Right lobe of liver (tissue), 6 donors: Measurements from ENCODE around the gene RIPK1. TPM values are rescaled to one million over a fixed set of nuclear protein-coding genes. Genes with fewer than 3 reads are reported as not detected.

ENCODE experiments used
- ATAC-seq, 4 donors: fragments of 200-7000 bp; cut with Tn5 transposase; one replicate each; pipeline ENCODE4 v1.9.1; 2020; ENCODE audit warnings: mild to moderate bottlenecking in 4 of 4, moderate library complexity in 4 of 4
- DNase-seq, 3 donors: peaks; one replicate each; pipeline ENCODE4 v3.0.0-alpha.2; 2020
- H3K27ac ChIP-seq, 3 donors: fragments of 200-600 bp; one replicate each; pipeline ENCODE4 v1.8.0; 2022
- H3K27me3 ChIP-seq, 2 donors: fragments of 200-600 bp; one replicate each; pipeline ENCODE4 v1.8.0; 2022
- H3K36me3 ChIP-seq, 4 donors: fragments of 200-600 bp; sonication (generic) in 1 of 4; one replicate each; pipeline versions ENCODE4 v1.5.1 to v1.8.0; 2017 to 2022; ENCODE audit warnings: control low read depth in 1 of 4
- H3K4me1 ChIP-seq, 4 donors: fragments of 200-600 bp; sonication (generic) in 1 of 4; one replicate each; pipeline versions ENCODE4 v1.5.1 to v1.8.0; 2017 to 2022; ENCODE audit warnings: control low read depth in 1 of 4
- H3K4me3 ChIP-seq, 3 donors: fragments of 200-600 bp; one replicate each; pipeline ENCODE4 v1.8.0; 2022
- H3K9me3 ChIP-seq, 4 donors: fragments of 200-600 bp; sonication (generic) in 1 of 4; one replicate each; pipeline versions ENCODE4 v1.5.1 to v1.8.0; 2017 to 2022; ENCODE audit warnings: control low read depth in 1 of 4
- POLR2A ChIP-seq: fragments of 450-650 bp; IDR thresholded peaks from one replicate; pipeline ENCODE4 v1.6.1; 2017; ENCODE audit warnings: antibody characterized with exemption, mild to moderate bottlenecking
- WGBS: methylation state at CpG from one replicate; pipeline ENCODE4 v1.1.6; 2018; ENCODE audit warnings: low coverage, low lambda C conversion rate; ENCODE audit not compliant: insufficient coverage; ENCODE audit errors: missing lambda C conversion rate; 5-methylcytosine and 5-hydroxymethylcytosine counted together
- intact Hi-C, 2 donors: fragments of 100-400 bp; cut with DNase I; formaldehyde crosslinking; loops; one replicate each; pipeline versions ENCODE4 v1.11.2 to v1.14.1; 2022
- total RNA-seq, 6 experiments: library from RNA; depleted of rRNA in 2 of 6; stranded (reverse); fragments of >200 nt in 2 of 6; fragmentation: NEBNext Ultra II Directional in 3 of 6; extraction: Animal tissue kit (Norgen Biotek cat#: 25700) in 3 of 6; gene quantifications; one replicate each; pipeline versions ENCODE4 v1.1.0 to v1.2.4, GENCODE V29; 2016 to 2023
- TF ChIP-seq, protein P1 (sequence below), 4 donors: fragments of 200-600 bp in 3 of 4; fragments of 450-650 bp in 1 of 4; IDR thresholded peaks; one replicate each; pipeline versions ENCODE4 v1.5.1 to v1.8.0; 2016 to 2022; ENCODE audit warnings: antibody characterized with exemption in 4 of 4, mild to moderate bottlenecking in 2 of 4
- donor health status: DM: no; HTN: yes; CAD: no.
- donor health status: DM: no; HTN: no; CAD: no.
- donor health status: DM: no; HTN: no; CAD: no.
- donor health status: DM: no; HTN: yes; CAD: no.
- donor health status: DM: no; HTN: yes; CAD: no.

Gene RIPK1
- total RNA-seq, 6 experiments from 2014 or later = 13.9 to 17.6 (median 16.6) TPM

DNA sequence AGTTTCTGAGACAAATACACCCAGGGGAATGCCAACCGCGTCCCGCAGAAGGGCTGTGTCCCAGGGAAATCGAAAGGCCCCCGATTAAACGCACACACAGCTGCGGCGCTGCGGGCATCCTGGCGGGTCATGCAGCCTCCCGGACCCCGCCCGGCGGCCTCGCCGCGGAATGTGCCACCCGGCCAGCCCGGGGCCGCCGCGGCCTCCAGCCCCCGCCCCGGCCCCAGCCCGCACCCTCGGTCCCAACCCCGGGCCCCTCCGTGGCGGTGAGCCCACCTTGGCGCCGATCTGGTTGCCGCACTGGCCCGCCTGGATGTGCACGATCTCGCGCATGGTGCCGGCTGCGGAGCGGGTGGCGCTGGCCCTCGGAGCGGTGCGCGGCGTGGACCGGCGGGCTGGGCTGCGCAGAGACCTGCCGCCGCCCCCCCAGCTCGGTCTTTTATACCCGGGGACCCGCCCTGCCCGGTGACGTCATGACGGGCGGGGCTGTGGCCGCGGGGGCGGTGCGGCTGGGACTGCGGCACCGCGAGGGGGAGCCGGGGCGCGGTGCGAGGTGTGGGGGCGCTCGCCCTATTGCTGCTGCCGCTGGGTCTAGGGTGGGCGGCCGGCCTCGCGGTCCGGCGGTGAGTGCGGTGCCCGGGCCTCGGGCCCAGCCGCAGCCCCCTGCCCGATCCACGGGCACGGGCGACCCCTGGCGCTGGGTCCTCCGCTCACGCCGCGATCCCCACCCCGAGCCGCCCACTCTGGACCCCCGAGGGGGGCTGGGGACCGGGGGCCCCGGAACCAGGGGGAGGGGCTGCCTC, 89.0 kb downstream of the RIPK1 start, which contains the start of gene TUBB2A:
Gene TUBB2A, minus strand, starts transcription at position 414 of the 803 bp plus-strand sequence. Its CDS starts 81 bp downstream, at position 333.
- H3K4me3 ChIP-seq = peak within 1 kb of the TSS; percentile 91 to 96 (median 93)
- no peaks in the 10 kb centered on the region for H3K9me3 ChIP-seq
- peaks cover 0 to 6% (median 0%) of the 10 kb centered on the region in 4 donors for H3K4me1 ChIP-seq
- peak; percentile 86 to 87 (median 87) for DNase-seq
- peaks cover 0 to 7% (median 2%) of the 10 kb centered on the region in 4 donors for H3K36me3 ChIP-seq
- H3K27ac ChIP-seq = peak within 1 kb of the TSS; percentile 87 to 93 (median 89)
- 2% methylated on average over 7 of the region's 95 CpGs for WGBS
- no peaks in the 10 kb centered on the region for H3K27me3 ChIP-seq
- intact Hi-C loops = no loop called here
- TF ChIP-seq POLR2A = peak; percentile 100
- TF ChIP-seq, protein P1, sequence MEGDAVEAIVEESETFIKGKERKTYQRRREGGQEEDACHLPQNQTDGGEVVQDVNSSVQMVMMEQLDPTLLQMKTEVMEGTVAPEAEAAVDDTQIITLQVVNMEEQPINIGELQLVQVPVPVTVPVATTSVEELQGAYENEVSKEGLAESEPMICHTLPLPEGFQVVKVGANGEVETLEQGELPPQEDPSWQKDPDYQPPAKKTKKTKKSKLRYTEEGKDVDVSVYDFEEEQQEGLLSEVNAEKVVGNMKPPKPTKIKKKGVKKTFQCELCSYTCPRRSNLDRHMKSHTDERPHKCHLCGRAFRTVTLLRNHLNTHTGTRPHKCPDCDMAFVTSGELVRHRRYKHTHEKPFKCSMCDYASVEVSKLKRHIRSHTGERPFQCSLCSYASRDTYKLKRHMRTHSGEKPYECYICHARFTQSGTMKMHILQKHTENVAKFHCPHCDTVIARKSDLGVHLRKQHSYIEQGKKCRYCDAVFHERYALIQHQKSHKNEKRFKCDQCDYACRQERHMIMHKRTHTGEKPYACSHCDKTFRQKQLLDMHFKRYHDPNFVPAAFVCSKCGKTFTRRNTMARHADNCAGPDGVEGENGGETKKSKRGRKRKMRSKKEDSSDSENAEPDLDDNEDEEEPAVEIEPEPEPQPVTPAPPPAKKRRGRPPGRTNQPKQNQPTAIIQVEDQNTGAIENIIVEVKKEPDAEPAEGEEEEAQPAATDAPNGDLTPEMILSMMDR (IDR thresholded peaks at IDR 0.05) = peak; percentile 47 to 67 (median 58)
- peak; percentile 81 to 92 (median 84) for ATAC-seq

DNA sequence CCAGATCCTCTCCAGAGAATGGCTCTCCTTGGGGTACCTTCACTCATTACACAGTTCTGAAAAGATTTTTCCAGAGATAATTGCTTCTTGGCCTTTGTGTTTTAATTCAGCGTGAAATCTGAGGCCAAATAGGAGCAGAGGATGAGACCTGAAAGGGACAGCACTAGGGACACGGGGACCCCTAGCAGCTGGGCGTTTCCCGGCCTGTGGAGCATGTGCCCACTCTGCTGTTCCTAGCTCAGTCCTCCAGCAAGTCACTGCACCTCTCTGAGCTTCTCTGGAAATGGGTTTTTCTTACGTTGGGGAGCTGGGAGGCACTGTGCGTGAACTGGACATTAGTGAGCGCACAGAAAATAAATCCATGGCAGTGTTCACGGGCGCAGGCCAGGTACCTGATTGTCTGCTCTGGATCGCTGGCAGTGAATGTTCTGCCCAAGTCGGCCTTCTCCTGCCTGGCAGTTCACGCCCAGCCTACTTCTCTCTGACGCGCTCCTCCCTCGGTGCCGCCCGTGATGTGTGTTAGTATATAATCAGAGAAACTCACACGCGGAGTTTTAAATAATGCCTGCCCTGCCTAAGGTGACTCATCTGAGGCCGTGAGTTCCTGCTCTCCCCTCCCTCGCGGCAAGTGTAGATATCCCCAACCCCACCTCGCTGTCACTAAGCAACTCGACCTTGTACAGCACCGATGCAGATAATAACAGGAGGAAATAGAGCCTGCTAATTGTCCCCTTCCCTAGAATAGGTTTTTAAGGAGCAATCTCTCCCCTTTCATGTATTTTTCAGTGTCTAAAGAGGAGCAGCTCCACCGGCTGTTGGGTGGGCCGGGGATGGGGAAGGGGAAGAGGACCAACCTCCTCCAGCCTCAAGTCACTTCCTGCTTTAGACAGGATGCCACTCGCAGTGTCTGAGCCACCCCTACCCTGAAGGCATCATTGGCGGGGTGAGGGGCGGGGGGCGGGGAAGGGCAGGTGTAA, 91.8 kb downstream of the RIPK1 start:
- H3K4me1 ChIP-seq = peaks cover 0 to 6% (median 0%) of the 10 kb centered on the region in 4 donors
- peak in 1 of 3 donors; percentile 29 for DNase-seq

DNA sequence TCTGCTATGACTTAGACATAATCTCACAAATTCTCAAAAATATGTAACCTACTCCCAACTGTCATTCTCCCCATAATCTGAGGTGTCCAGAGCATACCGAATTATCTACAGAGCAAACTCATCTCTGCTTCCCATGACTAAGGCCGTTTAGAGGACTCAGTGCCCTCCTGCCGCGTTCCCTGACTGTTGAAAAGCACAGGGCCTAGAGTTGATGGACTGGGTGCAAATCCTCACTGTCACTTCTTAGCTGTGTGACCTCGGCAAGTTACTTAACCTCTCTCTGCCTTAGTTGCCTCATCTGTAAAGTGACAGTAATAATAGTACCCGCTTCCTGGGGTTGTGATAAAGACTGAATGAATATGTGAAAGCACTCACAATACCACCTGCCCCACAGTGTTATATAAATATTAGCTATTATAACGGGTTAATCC, 93.8 kb downstream of the RIPK1 start:
- ATAC-seq (no peak), DNase-seq (no peak)
- TF ChIP-seq POLR2A = no peak
- TF ChIP-seq, protein P1 (IDR thresholded peaks at IDR 0.05) = no peak
- 57% methylated on average over 7 of the region's 7 CpGs for WGBS
- H3K27me3 ChIP-seq = no peaks in the 10 kb centered on the region
- intact Hi-C loops = no loop called here
- no peak overlapping the region for H3K27ac ChIP-seq
- H3K9me3 ChIP-seq = no peaks in the 10 kb centered on the region
- H3K36me3 ChIP-seq = no peaks in the 10 kb centered on the region
- peak overlapping the region; percentile 56 to 59 (median 59) for H3K4me3 ChIP-seq
- H3K4me1 ChIP-seq = no peaks in the 10 kb centered on the region

More for the DNA sequence above, 91.8 kb downstream of the RIPK1 start:
- intact Hi-C loops = no loop called here
- Histone ChIP-seq H3K9me3 (no peaks in the 10 kb centered on the region), H3K27ac (no peak overlapping the region), H3K4me3 (no peak overlapping the region), H3K27me3 (no peaks in the 10 kb centered on the region), H3K36me3 (no peaks in the 10 kb centered on the region)
- 56% methylated on average over 12 of the region's 31 CpGs for WGBS
- no peak for ATAC-seq
- TF ChIP-seq, protein P1 (IDR thresholded peaks at IDR 0.05) = no peak
- TF ChIP-seq POLR2A = no peak

DNA sequence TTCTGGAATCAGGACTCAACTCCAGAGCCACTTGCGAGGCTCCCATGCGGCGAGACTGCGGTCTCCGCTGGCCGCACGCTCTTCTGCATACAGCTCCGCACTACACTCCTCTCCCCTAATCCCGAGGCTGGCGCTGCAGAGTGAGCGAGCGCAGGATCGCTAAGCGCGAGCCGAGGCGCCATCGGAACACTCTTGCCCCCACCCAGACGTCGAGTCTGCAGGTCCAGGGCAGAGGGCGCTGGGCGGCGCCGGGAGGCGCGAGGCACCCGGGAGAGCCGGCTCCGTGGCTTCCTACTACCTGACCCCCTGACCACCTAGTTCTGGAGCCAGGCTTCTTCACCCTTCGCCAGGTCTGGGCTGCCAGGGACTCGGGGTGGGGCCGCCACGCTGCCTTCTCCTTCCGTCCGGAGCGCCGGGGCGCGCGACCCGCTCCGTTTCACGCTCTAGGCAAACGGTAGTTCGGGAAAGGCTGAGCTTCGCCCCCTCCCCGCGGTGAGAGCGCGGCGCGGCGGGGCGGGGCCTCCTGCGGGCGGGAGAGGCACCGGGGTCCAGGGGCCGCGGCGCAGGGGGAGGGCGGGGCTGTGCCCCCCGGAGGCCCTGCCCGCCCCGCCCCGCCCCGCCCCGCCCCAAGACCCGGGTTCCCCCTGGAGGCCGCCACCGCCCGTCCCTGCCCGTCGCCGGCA, 94.4 kb downstream of the RIPK1 start:
- 6% methylated on average over 11 of the region's 74 CpGs for WGBS
- intact Hi-C loops = no loop called here
- TF ChIP-seq, protein P1 (IDR thresholded peaks at IDR 0.05) = no peak
- peak; percentile 70 for TF ChIP-seq POLR2A

More for the DNA sequence above, 94.4 kb downstream of the RIPK1 start:
- Histone ChIP-seq H3K27ac (peak overlapping the region; percentile 52 to 86 (median 66)), H3K9me3 (no peaks in the 10 kb centered on the region), H3K27me3 (no peaks in the 10 kb centered on the region), H3K4me1 (no peaks in the 10 kb centered on the region), H3K4me3 (peak overlapping the region; percentile 56 to 59 (median 59)), H3K36me3 (no peaks in the 10 kb centered on the region)
- DNase-seq (peak; percentile 81), ATAC-seq (peak; percentile 84 to 94 (median 88))
